Spinal cord (tissue), 10 donors: ENCODE results near the gene ADD2. TPM values are rescaled to one million over a fixed set of nuclear protein-coding genes. Genes with fewer than 3 reads are reported as not detected.

Experiments
- DNase-seq, 6 donors: peaks; one replicate each; pipeline versions ENCODE4 v3.0.0 to v3.0.0-alpha.2; 2013 to 2015; ENCODE audit warnings: low spot score in 6 of 6, low read depth in 4 of 6
- H3K27ac ChIP-seq: one replicate; pipeline ENCODE4 v1.5.1; 2013; ENCODE audit warnings: low read depth, low read length, control low read depth
- H3K27me3 ChIP-seq: one replicate; pipeline ENCODE4 v1.6.1; 2013; ENCODE audit warnings: low read length; ENCODE audit not compliant: control insufficient read depth, insufficient read depth
- H3K36me3 ChIP-seq: one replicate; pipeline ENCODE4 v1.6.1; 2013; ENCODE audit warnings: low read length; ENCODE audit not compliant: control insufficient read depth, insufficient read depth
- H3K4me1 ChIP-seq: one replicate; pipeline ENCODE4 v1.6.1; 2013; ENCODE audit warnings: low read length; ENCODE audit not compliant: control insufficient read depth, insufficient read depth
- H3K4me3 ChIP-seq: one replicate; pipeline ENCODE4 v1.5.1; 2013; ENCODE audit warnings: low read depth, low read length, control low read depth
- H3K9me3 ChIP-seq: one replicate; pipeline ENCODE4 v1.6.1; 2013; ENCODE audit warnings: low read length; ENCODE audit not compliant: control insufficient read depth, insufficient read depth
- WGBS: methylation state at CpG from one replicate; pipeline ENCODE4 v1.1.5; 2013; ENCODE audit warnings: missing lambda C conversion rate; ENCODE audit not compliant: insufficient coverage; 5-methylcytosine and 5-hydroxymethylcytosine counted together
- polyA plus RNA-seq, 2 donors: library from polyadenylated mRNA; unstranded; fragments of 120-200 nt; gene quantifications; one replicate each; pipeline ENCODE4 v1.2.1, GENCODE V29; 2013; ENCODE audit not compliant: insufficient read length in 2 of 2
- total RNA-seq, 2 donors: library from RNA; depleted of rRNA in 1 of 2; stranded (reverse); fragments of 120-200 nt in 1 of 2; fragments of >200 nt in 1 of 2; gene quantifications; one replicate each; pipeline versions ENCODE4 v1.2.3 to v1.2.4, GENCODE V29; 2013 to 2014
- donor health status: healthy.

ADD2 gene
- total and polyA plus RNA-seq, 4 donors = 22.7 to 122 (median 68.7) TPM

DNA sequence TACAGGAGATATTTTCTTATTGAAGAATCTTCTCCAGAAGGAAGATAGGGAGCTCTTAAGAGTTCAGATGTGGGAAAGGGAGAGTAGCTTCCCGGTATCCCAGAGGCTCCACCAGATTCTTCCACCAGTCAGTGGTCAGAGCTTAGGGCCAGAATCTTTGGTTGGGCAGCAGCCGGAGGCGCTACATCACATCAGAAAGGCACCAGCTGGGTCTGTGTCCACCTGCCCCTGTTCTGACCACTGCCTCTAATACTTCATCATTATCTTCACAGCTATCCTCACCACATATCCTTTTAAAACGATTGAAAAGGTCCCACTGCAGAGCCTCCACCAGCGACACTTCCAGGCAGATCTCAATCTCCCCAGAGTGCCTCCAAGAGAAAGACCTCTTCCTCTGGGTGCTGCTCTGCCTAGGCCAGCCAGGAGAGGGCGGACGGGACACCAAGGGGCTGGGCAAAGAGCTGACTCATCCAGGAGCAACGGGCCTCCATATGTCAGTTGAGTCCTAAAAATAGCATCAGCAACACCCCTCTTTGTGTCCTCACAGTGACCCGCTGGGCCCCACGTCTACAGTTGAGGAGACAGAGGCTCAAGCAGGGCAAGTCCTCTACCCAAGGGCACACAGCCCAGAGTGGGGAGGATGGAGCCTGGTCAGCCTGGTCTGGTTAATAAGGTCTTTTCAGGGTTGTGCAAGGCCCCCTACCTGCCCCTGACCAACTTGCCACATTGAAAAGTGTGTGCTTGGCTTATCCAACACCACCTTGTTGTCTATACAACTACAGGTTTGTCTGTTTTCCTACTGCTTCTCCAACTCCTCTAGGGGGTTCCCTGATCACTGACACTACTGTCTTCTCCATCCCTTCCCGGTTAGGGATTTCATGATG is 81.2 kb downstream of the ADD2 start:
- Histone ChIP-seq H3K9me3 (no peaks in the 10 kb centered on the region), H3K36me3 (peaks cover 60% of the 10 kb centered on the region), H3K4me3 (no peak overlapping the region), H3K4me1 (peaks cover 26% of the 10 kb centered on the region), H3K27me3 (no peaks in the 10 kb centered on the region), H3K27ac (no peak overlapping the region)
- WGBS = 62% methylated on average over 11 of the region's 11 CpGs
- peak in 2 of 6 donors; percentile 43 to 55 for DNase-seq

DNA sequence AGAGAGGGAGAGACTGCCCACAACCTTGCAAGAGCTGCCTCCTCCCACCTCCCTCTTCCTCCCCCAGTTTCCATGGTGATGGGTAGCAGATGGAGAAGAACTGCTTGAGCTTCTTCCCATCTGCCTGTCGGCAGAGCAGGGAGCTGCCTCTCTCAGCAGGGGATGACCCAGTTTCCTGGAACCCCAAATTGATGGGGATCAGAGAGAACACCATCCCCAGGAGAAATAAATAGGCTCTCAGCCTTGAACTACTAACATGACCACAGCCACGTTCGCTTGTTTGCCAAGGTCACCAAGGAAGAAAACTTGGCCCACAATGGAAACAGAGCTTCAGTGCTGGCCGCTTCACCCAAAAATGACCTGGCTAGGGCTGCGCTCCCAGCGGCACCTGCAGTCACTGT is 82.2 kb downstream of the ADD2 start:
- Histone ChIP-seq H3K9me3 (no peaks in the 10 kb centered on the region), H3K36me3 (peaks cover 51% of the 10 kb centered on the region), H3K27ac (no peak overlapping the region), H3K4me1 (peaks cover 26% of the 10 kb centered on the region), H3K27me3 (no peaks in the 10 kb centered on the region), H3K4me3 (no peak overlapping the region)
- WGBS = 45% methylated on average over 6 of the region's 6 CpGs
- peak in 5 of 6 donors; percentile 38 to 91 (median 46) for DNase-seq

- no peak overlapping the region for H3K4me3 ChIP-seq
- H3K27ac ChIP-seq = no peak overlapping the region
- H3K27me3 ChIP-seq = no peaks in the 10 kb centered on the region
- H3K36me3 ChIP-seq = peaks cover 49% of the 10 kb centered on the region
- no peak for DNase-seq
- peaks cover 26% of the 10 kb centered on the region for H3K4me1 ChIP-seq
- WGBS = 84% methylated on average over 3 of the region's 4 CpGs
- no peaks in the 10 kb centered on the region for H3K9me3 ChIP-seq
These were observed 83.0 kb downstream of the ADD2 start for GRCh38 chr2:70684846-70685622.

DNA sequence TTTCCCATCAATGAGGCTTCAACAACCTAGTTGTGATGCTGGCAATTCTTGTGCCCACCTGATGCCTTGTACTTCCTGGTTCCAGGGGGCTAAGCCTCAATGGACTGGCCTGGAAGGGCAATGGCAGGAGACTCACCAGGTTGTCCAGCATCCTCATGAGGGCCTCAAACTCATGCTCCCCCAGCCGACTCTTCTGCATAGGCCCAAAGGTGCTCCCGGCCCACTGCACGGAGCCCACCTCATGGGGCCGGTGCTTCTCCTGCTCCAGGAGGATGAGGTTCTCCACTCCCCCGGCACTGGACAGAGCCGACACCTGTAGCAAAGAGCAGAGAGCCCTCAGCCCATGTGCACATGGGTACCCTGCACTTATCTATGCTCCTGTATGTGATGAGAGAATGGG is 84.5 kb downstream of the ADD2 start:
- 100% methylated on average over 6 of the region's 6 CpGs for WGBS
- H3K27ac ChIP-seq = no peak overlapping the region

DNA sequence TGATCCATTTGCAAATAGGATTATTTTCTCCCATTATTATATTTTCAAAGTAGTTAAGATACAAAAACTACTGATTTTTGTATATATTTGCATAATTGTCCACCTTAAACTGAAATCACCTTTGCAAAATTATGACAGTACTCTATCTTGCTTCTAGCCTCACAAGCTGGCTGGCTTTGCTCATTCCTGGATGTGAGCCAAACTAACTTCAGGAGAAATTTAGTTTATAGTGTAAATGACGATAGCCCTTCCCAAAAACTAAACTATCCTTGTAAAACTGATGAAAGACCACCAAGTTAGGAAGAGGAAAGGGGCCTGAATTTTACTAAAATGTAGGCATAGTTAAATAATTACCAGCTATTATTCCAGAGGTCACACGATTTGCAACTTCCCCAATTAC is 87.3 kb downstream of the ADD2 start:
- Histone ChIP-seq H3K4me1 (peaks cover 6% of the 10 kb centered on the region), H3K27ac (no peak overlapping the region), H3K36me3 (peaks cover 51% of the 10 kb centered on the region), H3K4me3 (no peak overlapping the region), H3K27me3 (no peaks in the 10 kb centered on the region), H3K9me3 (no peaks in the 10 kb centered on the region)
- DNase-seq = no peak
- 0% methylated on average over 1 of the region's 2 CpGs for WGBS

More for the DNA sequence above, 84.5 kb downstream of the ADD2 start:
- no peak overlapping the region for H3K4me3 ChIP-seq
- H3K27me3 ChIP-seq = no peaks in the 10 kb centered on the region
- DNase-seq = no peak
- peaks cover 26% of the 10 kb centered on the region for H3K4me1 ChIP-seq
- no peaks in the 10 kb centered on the region for H3K9me3 ChIP-seq
- H3K36me3 ChIP-seq = peaks cover 48% of the 10 kb centered on the region

DNA sequence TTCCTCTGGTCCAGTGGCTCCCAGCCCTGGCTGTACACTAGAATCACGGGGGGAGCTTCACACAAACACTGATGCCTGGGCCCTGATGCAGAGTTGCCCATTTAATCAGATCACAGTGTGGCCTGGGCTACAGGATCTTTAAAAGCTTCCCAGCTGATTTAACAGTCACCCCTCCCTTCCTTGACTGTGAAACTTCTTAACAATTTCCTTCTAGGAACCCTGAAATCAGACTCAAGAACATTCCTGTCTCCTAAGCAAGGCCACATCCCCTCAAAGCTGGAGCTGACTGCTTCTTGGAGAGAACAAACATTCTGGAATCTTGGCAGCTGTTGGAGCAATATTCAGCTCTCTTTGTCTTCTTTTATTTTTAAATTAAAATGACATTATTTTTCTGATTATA is 88.7 kb downstream of the ADD2 start:
- H3K4me3 ChIP-seq = no peak overlapping the region
- H3K9me3 ChIP-seq = no peaks in the 10 kb centered on the region
- 81% methylated on average over 1 of the region's 1 CpG for WGBS
- peaks cover 58% of the 10 kb centered on the region for H3K36me3 ChIP-seq
- H3K27ac ChIP-seq = no peak overlapping the region
- H3K27me3 ChIP-seq = no peaks in the 10 kb centered on the region
- no peak for DNase-seq
- no peaks in the 10 kb centered on the region for H3K4me1 ChIP-seq

DNA sequence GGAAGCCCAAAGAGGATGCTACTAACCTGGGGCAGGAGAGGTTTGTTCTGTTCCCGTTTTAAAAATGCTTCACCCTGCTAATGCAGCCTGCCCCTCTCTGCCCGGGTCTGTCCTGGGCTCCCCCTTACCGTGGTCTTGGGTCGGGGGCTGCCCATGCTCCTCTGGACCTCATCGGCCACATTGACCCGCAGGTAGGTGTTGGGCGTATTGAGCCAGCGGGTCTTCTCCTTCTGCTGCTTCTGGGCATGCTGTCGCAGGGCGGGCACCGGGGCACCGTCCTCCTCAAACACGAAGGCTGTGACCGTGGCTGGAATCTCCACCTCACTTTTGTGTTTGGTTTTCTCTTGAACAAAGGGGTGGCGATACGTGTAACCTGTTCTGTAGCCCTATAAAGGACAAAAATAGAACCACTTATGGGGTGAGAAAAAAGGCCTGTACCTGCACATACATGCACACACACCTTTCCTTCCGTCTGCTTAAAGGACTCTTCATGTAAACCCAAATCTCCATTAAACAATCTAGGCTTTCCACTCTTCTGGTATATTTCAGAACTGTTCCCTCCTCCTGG is 89.3 kb downstream of the ADD2 start:
- 94% methylated on average over 15 of the region's 17 CpGs for WGBS
- Histone ChIP-seq H3K36me3 (peaks cover 60% of the 10 kb centered on the region), H3K4me1 (no peaks in the 10 kb centered on the region), H3K27ac (no peak overlapping the region), H3K9me3 (no peaks in the 10 kb centered on the region), H3K27me3 (no peaks in the 10 kb centered on the region), H3K4me3 (no peak overlapping the region)
- no peak for DNase-seq

GRCh38 chr2:70676301-70677035 is 91.5 kb downstream of the ADD2 start:
- H3K27ac ChIP-seq = no peak overlapping the region
- H3K27me3 ChIP-seq = no peaks in the 10 kb centered on the region
- H3K36me3 ChIP-seq = peaks cover 68% of the 10 kb centered on the region
- no peaks in the 10 kb centered on the region for H3K4me1 ChIP-seq
- no peak overlapping the region for H3K4me3 ChIP-seq
- no peak for DNase-seq
- no peaks in the 10 kb centered on the region for H3K9me3 ChIP-seq
- whole genome bisulfite sequencing = 96% methylated on average over 18 of the region's 20 CpGs

DNA sequence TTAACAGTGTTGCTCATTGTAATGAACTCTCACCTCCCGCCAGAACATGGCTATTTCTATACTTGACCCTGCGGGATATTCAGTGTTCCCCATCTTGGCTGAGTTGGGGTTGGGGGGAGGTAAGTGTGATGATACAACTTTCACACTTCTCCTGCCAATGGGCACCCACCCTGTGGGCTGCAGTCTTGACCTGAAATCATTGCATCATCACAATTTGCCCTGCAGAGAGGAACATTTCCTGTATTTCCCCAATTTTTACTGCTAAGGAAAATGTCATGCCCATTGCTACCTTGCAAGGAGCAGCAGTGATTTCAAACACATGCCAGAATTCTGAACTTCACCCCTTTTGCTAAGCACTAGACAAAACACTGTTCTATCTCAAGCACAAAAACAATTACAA is 92.1 kb downstream of the ADD2 start:
- Histone ChIP-seq H3K27ac (no peak overlapping the region), H3K9me3 (no peaks in the 10 kb centered on the region), H3K36me3 (peaks cover 74% of the 10 kb centered on the region), H3K27me3 (no peaks in the 10 kb centered on the region), H3K4me1 (no peaks in the 10 kb centered on the region), H3K4me3 (no peak overlapping the region)
- no peak for DNase-seq
- WGBS = no CpG with 5 or more reads among the region's 2 CpGs
